ENCODE data around the gene COTL1. TPM values are rescaled to one million over a fixed set of nuclear protein-coding genes. Genes with fewer than 3 reads are reported as not detected.

Gene COTL1
- polyA plus RNA-seq, 2 of the 4 experiments (the other 2 are of a cell fraction): 89.7 to 372 TPM

- TF ChIP-seq, protein P1, sequence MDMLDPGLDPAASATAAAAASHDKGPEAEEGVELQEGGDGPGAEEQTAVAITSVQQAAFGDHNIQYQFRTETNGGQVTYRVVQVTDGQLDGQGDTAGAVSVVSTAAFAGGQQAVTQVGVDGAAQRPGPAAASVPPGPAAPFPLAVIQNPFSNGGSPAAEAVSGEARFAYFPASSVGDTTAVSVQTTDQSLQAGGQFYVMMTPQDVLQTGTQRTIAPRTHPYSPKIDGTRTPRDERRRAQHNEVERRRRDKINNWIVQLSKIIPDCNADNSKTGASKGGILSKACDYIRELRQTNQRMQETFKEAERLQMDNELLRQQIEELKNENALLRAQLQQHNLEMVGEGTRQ (IDR thresholded peaks at IDR 0.05): no peak
- TF ChIP-seq POLR2A (IDR thresholded peaks at IDR 0.05; ENCODE audit: low read length): no peak
- TF ChIP-seq EHF (CRISPR knock-in tag; IDR thresholded peaks at IDR 0.05): no peak
- no peak for TF ChIP-seq HES2 (IDR thresholded peaks at IDR 0.05)
- TF ChIP-seq TP53 (CRISPR knock-in tag; IDR thresholded peaks at IDR 0.05): no peak
- no peak for TF ChIP-seq HOXB13 (CRISPR knock-in tag; IDR thresholded peaks at IDR 0.05; ENCODE audit: low read depth)
- ATAC-seq (no peak), DNase-seq (ENCODE audit: low read depth in 1 of 2, low spot score in 1 of 2) (no peak), FAIRE-seq (no peak)
- 94% methylated on average over 22 of the region's 22 CpGs for WGBS (ENCODE audit: missing lambda C conversion rate)
- ChIA-PET POLR2A (no interaction called here), CTCF (interaction anchor here (1.0 to 5.4 kb wide), 7 partner anchors 9 to 82 kb away, joined by 3 to 26 read pairs (median 5); no protein-coding TSS in a partner anchor)
- H3K4me2 ChIP-seq: no peak overlapping the region
- H3K4me1 ChIP-seq: no peaks in the 10 kb centered on the region
- no peak overlapping the region for H3K4me3 ChIP-seq
- H3K27ac ChIP-seq: no peak overlapping the region
- no peaks in the 10 kb centered on the region for H3K9me3 ChIP-seq
Measured at GRCh38 chr16:84656649-84657048, 38.8 kb upstream of the COTL1 start.

- ChIA-PET POLR2A (interaction anchor here (0.8 kb wide), 1 partner anchor 150 kb away, joined by 3 read pairs; no protein-coding TSS in a partner anchor), CTCF (interaction anchor here (2.2 to 5.4 kb wide), 2 partner anchors 8 to 18 kb away, joined by 11 to 26 read pairs; no protein-coding TSS in a partner anchor)
- DNase-seq (ENCODE audit: low read depth in 1 of 2, low spot score in 1 of 2) (no peak), ATAC-seq (no peak), FAIRE-seq (no peak)
- peaks cover 11% of the 10 kb centered on the region; the same call in 2 of the 3 replicates for H3K4me1 ChIP-seq
- H3K9me3 ChIP-seq: no peaks in the 10 kb centered on the region
- no peak for TF ChIP-seq TP53 (CRISPR knock-in tag; IDR thresholded peaks at IDR 0.05)
- no peak for TF ChIP-seq FOSB (CRISPR knock-in tag; IDR thresholded peaks at IDR 0.05)
- TF ChIP-seq MAZ (IDR thresholded peaks at IDR 0.05; ENCODE audit: borderline replicate concordance, low read depth, low read length): no peak
- no peak for TF ChIP-seq MYC (IDR thresholded peaks at IDR 0.05; ENCODE audit: borderline replicate concordance, low read length)
- TF ChIP-seq, protein P2, sequence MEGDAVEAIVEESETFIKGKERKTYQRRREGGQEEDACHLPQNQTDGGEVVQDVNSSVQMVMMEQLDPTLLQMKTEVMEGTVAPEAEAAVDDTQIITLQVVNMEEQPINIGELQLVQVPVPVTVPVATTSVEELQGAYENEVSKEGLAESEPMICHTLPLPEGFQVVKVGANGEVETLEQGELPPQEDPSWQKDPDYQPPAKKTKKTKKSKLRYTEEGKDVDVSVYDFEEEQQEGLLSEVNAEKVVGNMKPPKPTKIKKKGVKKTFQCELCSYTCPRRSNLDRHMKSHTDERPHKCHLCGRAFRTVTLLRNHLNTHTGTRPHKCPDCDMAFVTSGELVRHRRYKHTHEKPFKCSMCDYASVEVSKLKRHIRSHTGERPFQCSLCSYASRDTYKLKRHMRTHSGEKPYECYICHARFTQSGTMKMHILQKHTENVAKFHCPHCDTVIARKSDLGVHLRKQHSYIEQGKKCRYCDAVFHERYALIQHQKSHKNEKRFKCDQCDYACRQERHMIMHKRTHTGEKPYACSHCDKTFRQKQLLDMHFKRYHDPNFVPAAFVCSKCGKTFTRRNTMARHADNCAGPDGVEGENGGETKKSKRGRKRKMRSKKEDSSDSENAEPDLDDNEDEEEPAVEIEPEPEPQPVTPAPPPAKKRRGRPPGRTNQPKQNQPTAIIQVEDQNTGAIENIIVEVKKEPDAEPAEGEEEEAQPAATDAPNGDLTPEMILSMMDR (IDR thresholded peaks at IDR 0.05): no peak
- no peak for TF ChIP-seq KDM1A (IDR thresholded peaks at IDR 0.05; ENCODE audit: low read depth)
- no peak for TF ChIP-seq CBX8 (IDR thresholded peaks at IDR 0.05)
- TF ChIP-seq ZC3H11A (IDR thresholded peaks at IDR 0.05): no peak
- TF ChIP-seq JUN (IDR thresholded peaks at IDR 0.05): no peak
- no peak for TF ChIP-seq EHF (CRISPR knock-in tag; IDR thresholded peaks at IDR 0.05)
- TF ChIP-seq SMC3 (IDR thresholded peaks at IDR 0.05): no peak
- TF ChIP-seq EP300 (IDR thresholded peaks at IDR 0.05): no peak
- TF ChIP-seq KDM5A (IDR thresholded peaks at IDR 0.05): no peak
- TF ChIP-seq NFE2L2 (conservative IDR thresholded peaks at IDR 0.05; ENCODE audit: low read length): no peak
- no peak for TF ChIP-seq CHD2 (IDR thresholded peaks at IDR 0.05; ENCODE audit: low read length, partially characterized antibody)
- TF ChIP-seq, protein P3, sequence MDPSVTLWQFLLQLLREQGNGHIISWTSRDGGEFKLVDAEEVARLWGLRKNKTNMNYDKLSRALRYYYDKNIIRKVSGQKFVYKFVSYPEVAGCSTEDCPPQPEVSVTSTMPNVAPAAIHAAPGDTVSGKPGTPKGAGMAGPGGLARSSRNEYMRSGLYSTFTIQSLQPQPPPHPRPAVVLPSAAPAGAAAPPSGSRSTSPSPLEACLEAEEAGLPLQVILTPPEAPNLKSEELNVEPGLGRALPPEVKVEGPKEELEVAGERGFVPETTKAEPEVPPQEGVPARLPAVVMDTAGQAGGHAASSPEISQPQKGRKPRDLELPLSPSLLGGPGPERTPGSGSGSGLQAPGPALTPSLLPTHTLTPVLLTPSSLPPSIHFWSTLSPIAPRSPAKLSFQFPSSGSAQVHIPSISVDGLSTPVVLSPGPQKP (IDR thresholded peaks at IDR 0.05; ENCODE audit: low read depth, low read length): no peak
- TF ChIP-seq TFCP2L1 (CRISPR knock-in tag; IDR thresholded peaks at IDR 0.05): no peak
- TF ChIP-seq, protein P4, sequence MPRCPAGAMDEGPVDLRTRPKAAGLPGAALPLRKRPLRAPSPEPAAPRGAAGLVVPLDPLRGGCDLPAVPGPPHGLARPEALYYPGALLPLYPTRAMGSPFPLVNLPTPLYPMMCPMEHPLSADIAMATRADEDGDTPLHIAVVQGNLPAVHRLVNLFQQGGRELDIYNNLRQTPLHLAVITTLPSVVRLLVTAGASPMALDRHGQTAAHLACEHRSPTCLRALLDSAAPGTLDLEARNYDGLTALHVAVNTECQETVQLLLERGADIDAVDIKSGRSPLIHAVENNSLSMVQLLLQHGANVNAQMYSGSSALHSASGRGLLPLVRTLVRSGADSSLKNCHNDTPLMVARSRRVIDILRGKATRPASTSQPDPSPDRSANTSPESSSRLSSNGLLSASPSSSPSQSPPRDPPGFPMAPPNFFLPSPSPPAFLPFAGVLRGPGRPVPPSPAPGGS (IDR thresholded peaks at IDR 0.05): no peak
- no peak overlapping the region for H3K4me3 ChIP-seq
- H3K4me2 ChIP-seq: no peak overlapping the region
- WGBS (ENCODE audit: missing lambda C conversion rate): 74% methylated on average over 6 of the region's 6 CpGs
- no peak overlapping the region for H3K27ac ChIP-seq
Measured at GRCh38 chr16:84654998-84655397, 37.1 kb upstream of the COTL1 start.

Measured in A549 (cell line).